GM12872 (cell line): ENCODE results near the gene LMO4.

Source experiments
- TF ChIP-seq, protein P1 (sequence below): IDR thresholded peaks from 3 replicates; pipeline ENCODE4 v1.5.1; 2011; ENCODE audit warnings: low read depth, mild to moderate bottlenecking, low read length, moderate library complexity; ENCODE audit not compliant: insufficient read depth

Gene LMO4

DNA sequence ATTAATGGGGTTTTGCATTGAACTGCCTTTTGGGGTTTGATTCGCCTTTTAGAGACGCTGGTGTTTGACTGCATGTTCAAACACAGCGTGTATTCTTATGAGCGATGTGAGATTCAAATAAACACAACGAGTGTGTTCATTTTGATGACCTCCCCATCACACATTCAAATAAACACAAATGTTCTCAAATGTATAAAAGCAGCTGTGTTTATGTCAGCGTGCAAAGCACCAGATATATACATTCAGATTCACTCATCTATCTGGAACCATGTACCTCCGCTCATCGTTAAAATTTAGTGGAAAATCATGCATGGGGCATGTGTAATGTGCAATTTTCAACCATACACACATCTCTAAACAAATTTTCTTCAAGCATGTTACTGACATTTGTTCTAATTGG, 21.4 kb upstream of the LMO4 start:
- TF ChIP-seq, protein P1, sequence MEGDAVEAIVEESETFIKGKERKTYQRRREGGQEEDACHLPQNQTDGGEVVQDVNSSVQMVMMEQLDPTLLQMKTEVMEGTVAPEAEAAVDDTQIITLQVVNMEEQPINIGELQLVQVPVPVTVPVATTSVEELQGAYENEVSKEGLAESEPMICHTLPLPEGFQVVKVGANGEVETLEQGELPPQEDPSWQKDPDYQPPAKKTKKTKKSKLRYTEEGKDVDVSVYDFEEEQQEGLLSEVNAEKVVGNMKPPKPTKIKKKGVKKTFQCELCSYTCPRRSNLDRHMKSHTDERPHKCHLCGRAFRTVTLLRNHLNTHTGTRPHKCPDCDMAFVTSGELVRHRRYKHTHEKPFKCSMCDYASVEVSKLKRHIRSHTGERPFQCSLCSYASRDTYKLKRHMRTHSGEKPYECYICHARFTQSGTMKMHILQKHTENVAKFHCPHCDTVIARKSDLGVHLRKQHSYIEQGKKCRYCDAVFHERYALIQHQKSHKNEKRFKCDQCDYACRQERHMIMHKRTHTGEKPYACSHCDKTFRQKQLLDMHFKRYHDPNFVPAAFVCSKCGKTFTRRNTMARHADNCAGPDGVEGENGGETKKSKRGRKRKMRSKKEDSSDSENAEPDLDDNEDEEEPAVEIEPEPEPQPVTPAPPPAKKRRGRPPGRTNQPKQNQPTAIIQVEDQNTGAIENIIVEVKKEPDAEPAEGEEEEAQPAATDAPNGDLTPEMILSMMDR: no peak

DNA sequence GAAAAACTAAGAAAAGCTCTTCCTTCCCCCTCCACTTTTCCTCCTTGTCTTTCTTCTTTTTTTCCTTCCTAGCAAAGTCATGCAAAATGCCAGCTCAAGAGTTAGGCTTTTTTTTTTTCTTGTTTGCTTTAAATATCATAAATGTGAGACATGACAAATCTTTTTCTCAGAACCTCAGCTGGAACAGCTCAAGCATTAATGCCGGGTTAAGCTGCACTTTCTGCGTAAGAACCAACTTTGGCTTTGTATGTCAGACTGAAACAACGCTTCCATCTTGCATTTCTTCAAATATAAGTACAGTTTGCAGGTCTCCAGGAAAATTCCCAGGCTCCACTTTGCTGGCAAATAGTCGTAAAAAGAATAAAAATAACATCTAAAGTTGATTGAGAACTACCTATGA, 20.7 kb upstream of the LMO4 start:
- TF ChIP-seq, protein P1: no peak

DNA sequence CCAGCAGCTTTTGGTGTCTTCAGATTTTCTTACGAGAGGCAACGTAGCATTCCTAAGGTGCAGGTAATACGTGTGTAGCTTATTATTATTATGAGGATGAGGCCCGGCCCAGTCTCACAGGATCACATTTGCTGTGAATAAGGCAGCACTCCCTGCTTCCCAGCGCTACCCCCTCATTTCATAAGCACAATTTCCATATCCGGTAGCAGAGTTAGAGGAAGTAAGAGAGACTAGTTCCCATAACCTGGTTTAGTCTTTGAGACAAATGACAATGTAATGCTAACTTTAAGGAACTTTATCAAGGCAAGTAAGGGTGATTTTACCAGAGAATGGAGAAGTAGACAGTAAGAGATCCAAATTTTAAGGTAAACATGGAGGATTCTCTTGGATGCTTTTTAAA, 14.6 kb upstream of the LMO4 start:
- TF ChIP-seq, protein P1: no peak

DNA sequence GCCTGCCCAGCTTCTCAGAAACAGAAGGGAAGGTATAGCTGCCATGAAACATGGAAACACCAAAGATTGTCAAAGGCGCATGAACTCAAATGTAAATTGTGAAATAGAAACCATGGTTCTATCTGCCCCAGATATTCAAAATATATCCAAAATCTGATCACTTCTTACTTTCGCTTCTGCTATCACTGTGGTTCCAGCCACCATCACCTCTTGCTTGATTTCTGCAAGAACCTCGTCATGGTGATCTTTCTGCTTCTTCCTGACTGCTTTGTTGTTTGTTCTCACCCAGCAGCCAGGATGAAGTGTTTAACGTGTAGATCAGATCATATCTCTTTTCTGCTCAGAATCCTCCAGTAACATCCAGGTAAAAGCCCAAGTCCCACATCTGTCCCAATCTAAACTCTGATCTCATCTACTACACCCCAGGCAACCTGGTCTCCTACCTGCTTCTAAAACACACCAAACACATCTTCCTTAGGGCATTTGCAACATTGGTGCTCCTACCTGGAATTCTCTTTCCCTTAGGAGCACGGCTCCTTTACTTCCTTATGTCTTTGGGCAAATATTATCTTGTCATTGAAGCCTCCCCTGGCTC, 10.5 kb upstream of the LMO4 start:
- TF ChIP-seq, protein P1: no peak

DNA sequence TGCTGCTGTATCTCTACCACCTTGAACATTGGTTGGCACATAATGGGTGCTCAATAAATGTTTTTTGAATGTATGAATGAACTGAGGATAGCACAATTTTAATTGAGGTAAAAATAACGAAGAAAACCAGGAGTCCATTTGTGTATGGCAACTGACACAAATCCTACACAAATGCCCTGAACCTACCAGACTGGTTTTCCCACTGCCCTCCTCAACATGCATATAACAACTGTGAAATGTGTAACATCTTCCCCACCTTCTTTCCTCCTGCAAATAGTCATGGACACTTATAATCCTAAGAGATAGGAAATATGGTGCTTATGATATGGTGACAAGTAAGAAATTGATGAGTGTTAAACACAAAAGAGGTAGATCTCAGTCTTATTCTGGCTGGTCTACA, 9.9 kb upstream of the LMO4 start:
- TF ChIP-seq, protein P1: no peak

DNA sequence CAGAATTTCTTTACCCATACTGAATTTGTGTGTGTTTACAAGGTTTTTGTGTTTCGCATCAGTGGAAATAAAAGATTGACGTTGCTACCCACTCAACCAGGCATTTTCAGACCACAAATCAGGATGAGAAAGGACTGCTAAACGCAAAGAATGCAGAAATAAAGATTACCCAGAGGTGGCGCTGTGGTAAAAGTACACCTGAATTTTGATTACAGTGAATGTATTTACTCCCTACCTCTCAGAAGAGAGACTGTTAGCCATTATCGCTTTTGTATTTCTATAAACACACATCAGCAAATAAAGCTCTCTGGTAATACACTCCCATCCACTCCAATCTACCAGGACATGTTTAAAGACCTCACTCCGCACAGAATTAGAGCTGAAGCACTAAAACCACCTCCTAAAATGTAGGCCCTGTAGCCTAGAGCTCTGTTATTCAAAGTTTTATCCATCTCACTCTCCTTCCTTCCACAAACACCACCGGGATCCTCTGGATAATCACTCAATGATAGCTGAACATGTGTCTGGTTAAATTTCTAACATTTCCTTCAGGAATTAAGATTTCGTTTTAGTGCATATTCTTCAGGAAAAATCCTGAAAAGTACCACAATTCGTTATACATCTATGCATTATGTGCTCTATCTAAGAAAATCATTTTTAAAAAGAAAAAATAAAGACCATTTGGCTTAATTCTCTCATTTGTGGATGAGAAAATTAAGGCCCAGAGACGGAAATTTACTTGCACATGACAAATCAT, 2.5 kb upstream of the LMO4 start:
- TF ChIP-seq, protein P1: peak; percentile 71

DNA sequence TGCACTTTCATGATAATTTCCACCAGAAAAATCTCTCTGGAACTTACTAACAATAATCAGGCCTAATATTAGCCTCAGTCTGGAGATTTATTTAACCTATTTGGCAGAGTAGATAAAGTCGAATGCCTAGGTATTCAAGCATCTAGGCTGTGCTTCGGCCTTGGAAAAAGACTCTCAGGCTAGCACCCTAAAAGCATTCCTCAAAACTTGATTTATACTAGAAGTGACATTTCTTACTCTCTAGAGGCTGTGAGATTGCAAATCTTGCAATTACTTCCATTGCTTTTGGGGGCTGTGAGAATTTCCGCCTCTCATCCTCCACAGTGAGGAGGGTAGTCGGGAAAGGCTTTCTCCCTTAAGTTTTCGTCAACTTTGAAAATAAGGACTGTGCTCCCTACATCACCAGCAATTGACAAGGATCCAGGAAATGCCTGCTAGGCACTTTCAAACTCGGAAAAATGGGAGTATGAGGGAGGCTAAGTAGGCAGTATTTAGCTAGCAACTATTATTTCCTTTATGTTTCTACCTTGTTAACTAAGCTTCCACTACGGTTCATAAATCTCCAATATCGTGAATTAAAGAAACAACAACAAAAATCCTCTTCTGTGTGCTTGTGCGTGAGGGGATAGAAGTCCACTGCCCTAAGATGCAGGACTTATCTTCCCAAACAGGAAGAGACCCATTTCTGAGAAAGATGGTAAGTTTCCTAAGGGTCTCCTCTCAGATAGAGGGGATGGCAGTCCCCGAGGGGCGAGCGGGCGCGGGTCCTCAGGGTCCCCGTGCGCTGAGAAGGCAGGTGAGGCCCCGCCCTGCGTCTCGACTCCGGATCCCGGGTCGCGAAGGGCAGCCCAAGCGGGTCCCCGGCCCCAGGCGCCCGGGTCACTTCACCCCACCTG, 1.1 kb upstream of the LMO4 start:
- TF ChIP-seq, protein P1: no peak
